Tibial nerve (tissue), 4 donors: Measurements from ENCODE around the gene RIMS1.

ENCODE experiments used
- CTCF ChIP-seq, 5 experiments: fragments of 200-600 bp in 3 of 5; fragments of 450-650 bp in 2 of 5; sonication (generic) in 3 of 5; IDR thresholded peaks; one replicate each; pipeline ENCODE4 v1.5.1; 2016 to 2019; ENCODE audit warnings: antibody characterized with exemption in 5 of 5, mild to moderate bottlenecking in 3 of 5, moderate library complexity in 2 of 5
- EP300 ChIP-seq, 2 donors: sonication (generic); formaldehyde crosslinking; IDR thresholded peaks; one replicate each; pipeline ENCODE4 v1.6.1; 2017; ENCODE audit warnings: antibody characterized with exemption in 2 of 2, mild to moderate bottlenecking in 1 of 2

- TF ChIP-seq CTCF (IDR thresholded peaks at IDR 0.05) (no peak), EP300 (IDR thresholded peaks at IDR 0.05) (no peak)
Measured at GRCh38 chr6:72216222-72217068, 330.1 kb downstream of the RIMS1 start.
